HepG2 (cell line): ENCODE data around the gene ME3.

ENCODE experiments used
- DPF2 ChIP-seq: sonication (generic); formaldehyde crosslinking; IDR thresholded peaks from 2 replicates; pipeline ENCODE4 v1.4.0; 2020; ENCODE audit warnings: mild to moderate bottlenecking, low read depth, missing genetic modification reagents, borderline replicate concordance
- SMAD1 ChIP-seq: sonication (generic); formaldehyde crosslinking; IDR thresholded peaks from 2 replicates; pipeline ENCODE4 v1.4.0; 2020; ENCODE audit warnings: missing genetic modification reagents, low read depth, mild to moderate bottlenecking, borderline replicate concordance
- SMARCC2 ChIP-seq: fragments of 450-650 bp; IDR thresholded peaks from 2 replicates; pipeline ENCODE4 v1.6.1; 2017; ENCODE audit warnings: antibody characterized with exemption, mild to moderate bottlenecking
- TF ChIP-seq, protein P1 (sequence below): sonication (generic); formaldehyde crosslinking; IDR thresholded peaks from 2 replicates; pipeline ENCODE4 v1.4.0; 2020; ENCODE audit warnings: missing genetic modification reagents, low read depth, mild to moderate bottlenecking, borderline replicate concordance
- TF ChIP-seq, protein P2 (sequence below): sonication (generic); formaldehyde crosslinking; IDR thresholded peaks from 2 replicates; pipeline ENCODE4 v1.8.1; 2023; ENCODE audit warnings: mild to moderate bottlenecking, missing genetic modification reagents
- TF ChIP-seq, protein P3 (sequence below): sonication (generic); formaldehyde crosslinking; IDR thresholded peaks from 2 replicates; pipeline ENCODE4 v1.5.0; 2020; ENCODE audit warnings: mild to moderate bottlenecking, missing genetic modification reagents, moderate library complexity
- TF ChIP-seq, protein P4 (sequence below): sonication (generic); formaldehyde crosslinking; IDR thresholded peaks from 2 replicates; pipeline ENCODE4 v1.9.0; 2021; ENCODE audit warnings: missing genetic modification reagents, borderline replicate concordance

DNA sequence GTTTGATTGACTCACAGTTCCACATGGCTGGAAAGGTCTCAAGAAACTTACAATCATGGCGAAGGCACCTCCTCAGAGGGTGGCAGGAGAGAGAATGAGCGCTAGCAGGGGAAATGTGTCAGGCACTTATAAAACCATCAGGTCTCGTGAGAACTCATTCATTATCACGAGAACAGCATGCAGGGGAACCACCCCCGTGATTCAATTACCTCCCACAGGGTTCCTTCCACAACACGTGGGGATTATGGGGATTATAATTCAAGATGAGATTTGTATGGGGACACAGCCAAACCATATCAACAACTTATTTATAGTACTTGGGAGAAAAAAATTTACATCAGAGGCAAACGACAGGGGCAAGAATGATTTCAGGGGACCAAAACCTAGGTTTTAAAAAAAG lies 3.0 kb downstream of the ME3 start:
- TF ChIP-seq SMARCC2, result no peak
- TF ChIP-seq, protein P1, sequence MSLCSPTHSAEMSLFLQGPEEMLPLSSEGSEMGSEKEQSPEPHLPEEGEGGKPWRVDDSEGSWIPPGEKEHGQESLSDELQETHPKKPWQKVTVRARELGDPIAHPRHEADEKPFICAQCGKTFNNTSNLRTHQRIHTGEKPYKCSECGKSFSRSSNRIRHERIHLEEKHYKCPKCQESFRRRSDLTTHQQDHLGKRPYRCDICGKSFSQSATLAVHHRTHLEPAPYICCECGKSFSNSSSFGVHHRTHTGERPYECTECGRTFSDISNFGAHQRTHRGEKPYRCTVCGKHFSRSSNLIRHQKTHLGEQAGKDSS (CRISPR knock-in tag), result no peak
- TF ChIP-seq, protein P2, sequence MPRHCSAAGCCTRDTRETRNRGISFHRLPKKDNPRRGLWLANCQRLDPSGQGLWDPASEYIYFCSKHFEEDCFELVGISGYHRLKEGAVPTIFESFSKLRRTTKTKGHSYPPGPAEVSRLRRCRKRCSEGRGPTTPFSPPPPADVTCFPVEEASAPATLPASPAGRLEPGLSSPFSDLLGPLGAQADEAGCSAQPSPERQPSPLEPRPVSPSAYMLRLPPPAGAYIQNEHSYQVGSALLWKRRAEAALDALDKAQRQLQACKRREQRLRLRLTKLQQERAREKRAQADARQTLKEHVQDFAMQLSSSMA (CRISPR knock-in tag), result no peak
- TF ChIP-seq SMAD1 (CRISPR knock-in tag), result no peak
- TF ChIP-seq, protein P3, sequence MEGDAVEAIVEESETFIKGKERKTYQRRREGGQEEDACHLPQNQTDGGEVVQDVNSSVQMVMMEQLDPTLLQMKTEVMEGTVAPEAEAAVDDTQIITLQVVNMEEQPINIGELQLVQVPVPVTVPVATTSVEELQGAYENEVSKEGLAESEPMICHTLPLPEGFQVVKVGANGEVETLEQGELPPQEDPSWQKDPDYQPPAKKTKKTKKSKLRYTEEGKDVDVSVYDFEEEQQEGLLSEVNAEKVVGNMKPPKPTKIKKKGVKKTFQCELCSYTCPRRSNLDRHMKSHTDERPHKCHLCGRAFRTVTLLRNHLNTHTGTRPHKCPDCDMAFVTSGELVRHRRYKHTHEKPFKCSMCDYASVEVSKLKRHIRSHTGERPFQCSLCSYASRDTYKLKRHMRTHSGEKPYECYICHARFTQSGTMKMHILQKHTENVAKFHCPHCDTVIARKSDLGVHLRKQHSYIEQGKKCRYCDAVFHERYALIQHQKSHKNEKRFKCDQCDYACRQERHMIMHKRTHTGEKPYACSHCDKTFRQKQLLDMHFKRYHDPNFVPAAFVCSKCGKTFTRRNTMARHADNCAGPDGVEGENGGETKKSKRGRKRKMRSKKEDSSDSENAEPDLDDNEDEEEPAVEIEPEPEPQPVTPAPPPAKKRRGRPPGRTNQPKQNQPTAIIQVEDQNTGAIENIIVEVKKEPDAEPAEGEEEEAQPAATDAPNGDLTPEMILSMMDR (CRISPR knock-in tag), result no peak
- TF ChIP-seq, protein P4, sequence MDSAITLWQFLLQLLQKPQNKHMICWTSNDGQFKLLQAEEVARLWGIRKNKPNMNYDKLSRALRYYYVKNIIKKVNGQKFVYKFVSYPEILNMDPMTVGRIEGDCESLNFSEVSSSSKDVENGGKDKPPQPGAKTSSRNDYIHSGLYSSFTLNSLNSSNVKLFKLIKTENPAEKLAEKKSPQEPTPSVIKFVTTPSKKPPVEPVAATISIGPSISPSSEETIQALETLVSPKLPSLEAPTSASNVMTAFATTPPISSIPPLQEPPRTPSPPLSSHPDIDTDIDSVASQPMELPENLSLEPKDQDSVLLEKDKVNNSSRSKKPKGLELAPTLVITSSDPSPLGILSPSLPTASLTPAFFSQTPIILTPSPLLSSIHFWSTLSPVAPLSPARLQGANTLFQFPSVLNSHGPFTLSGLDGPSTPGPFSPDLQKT, result no peak
- TF ChIP-seq DPF2, result no peak
